ENCODE data around the gene TSPAN5. TPM values are rescaled to one million over a fixed set of nuclear protein-coding genes. Genes with fewer than 3 reads are reported as not detected.
A peak's percentile ranks its signal among the peaks of the same experiment; 100 is the strongest.

The TSPAN5 gene
- total and polyA plus RNA-seq, 4 donors, result 60.7 to 93.9 (median 76.3) TPM

DNA sequence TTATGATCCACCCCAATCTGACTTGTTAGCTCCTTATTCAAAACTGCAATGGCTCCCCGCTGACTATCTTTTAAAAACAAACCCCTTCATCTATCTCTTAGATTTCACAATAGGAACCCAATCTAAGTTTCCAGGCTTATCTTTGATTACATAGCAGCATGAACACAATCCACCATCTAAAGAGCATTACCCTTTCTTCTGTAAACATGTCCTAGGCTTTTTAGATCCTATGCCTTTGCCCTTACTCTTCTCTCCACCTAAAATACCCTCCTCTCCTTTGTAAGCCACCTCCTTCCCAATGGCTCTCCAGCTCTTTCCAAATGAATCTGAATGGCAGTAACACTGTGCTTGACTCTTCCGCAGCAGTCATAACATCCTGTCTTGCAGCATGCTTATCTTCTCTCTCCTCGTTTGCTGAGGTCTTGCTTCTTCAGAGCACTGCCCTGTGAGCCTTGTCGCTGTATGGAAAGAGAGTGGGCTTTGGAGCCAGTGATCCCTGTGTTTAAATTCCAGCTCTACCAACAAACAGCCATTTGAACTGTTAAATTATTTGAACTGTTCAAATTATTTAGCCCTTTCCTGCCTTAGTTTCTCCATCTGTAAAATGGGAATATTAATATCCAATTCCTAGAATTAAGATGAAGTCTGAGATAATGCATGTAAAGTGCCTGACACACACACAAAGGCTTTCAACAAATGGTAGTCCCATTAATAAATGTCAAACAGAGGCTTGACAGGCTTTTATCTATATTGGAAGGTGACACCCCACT is 16.2 kb upstream of the TSPAN5 start:
- DNase-seq (ENCODE audit: low read depth in 4 of 6, low spot score in 6 of 6), result no peak
- 97% methylated on average over 2 of the region's 4 CpGs for WGBS (ENCODE audit: insufficient coverage)
- H3K4me1 ChIP-seq (ENCODE audit: control insufficient read depth, insufficient read depth, low read length), result no peaks in the 10 kb centered on the region
- H3K36me3 ChIP-seq (ENCODE audit: control insufficient read depth, insufficient read depth, low read length), result no peaks in the 10 kb centered on the region
- no peak overlapping the region for H3K4me3 ChIP-seq (ENCODE audit: low read depth, low read length)
- H3K27me3 ChIP-seq (ENCODE audit: control insufficient read depth, insufficient read depth, low read length), result no peaks in the 10 kb centered on the region
- no peak overlapping the region for H3K27ac ChIP-seq (ENCODE audit: low read depth, low read length)
- H3K9me3 ChIP-seq (ENCODE audit: control insufficient read depth, insufficient read depth, low read length), result no peaks in the 10 kb centered on the region

DNA sequence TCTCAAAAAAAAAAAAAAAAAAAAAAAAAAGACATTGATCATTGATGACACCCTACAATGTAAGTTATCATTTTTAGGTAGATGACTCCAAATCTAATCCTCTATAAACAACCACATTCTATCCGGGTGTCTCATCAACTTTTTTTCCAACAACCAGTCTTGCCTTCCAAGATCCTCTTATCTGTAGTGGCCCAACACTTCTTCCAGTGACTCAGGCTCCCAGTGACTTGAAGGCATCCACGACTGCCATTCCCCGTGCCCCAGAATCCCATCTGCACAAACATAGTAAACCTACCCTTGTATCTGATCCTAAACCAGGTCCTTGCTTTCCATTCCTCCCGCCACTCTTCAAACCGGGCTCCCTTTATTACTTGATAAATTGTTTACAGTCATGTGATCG is 15.6 kb upstream of the TSPAN5 start:
- Histone ChIP-seq H3K27ac (ENCODE audit: low read depth, low read length) (no peak overlapping the region), H3K4me1 (ENCODE audit: control insufficient read depth, insufficient read depth, low read length) (no peaks in the 10 kb centered on the region), H3K9me3 (ENCODE audit: control insufficient read depth, insufficient read depth, low read length) (no peaks in the 10 kb centered on the region)

GRCh38 chr4:98673288-98673644 is 14.9 kb upstream of the TSPAN5 start:
- no peak overlapping the region for H3K4me3 ChIP-seq (ENCODE audit: low read depth, low read length)
- H3K4me1 ChIP-seq (ENCODE audit: control insufficient read depth, insufficient read depth, low read length), result no peaks in the 10 kb centered on the region
- H3K9me3 ChIP-seq (ENCODE audit: control insufficient read depth, insufficient read depth, low read length), result no peaks in the 10 kb centered on the region
- no peak overlapping the region for H3K27ac ChIP-seq (ENCODE audit: low read depth, low read length)
- no CpG with 5 or more reads among the region's 4 CpGs for WGBS (ENCODE audit: insufficient coverage)
- H3K36me3 ChIP-seq (ENCODE audit: control insufficient read depth, insufficient read depth, low read length), result no peaks in the 10 kb centered on the region
- H3K27me3 ChIP-seq (ENCODE audit: control insufficient read depth, insufficient read depth, low read length), result no peaks in the 10 kb centered on the region
- DNase-seq (ENCODE audit: low read depth in 4 of 6, low spot score in 6 of 6), result no peak

More for the DNA sequence above, 15.6 kb upstream of the TSPAN5 start:
- no peak for DNase-seq (ENCODE audit: low read depth in 4 of 6, low spot score in 6 of 6)
- Histone ChIP-seq H3K4me3 (ENCODE audit: low read depth, low read length) (no peak overlapping the region), H3K36me3 (ENCODE audit: control insufficient read depth, insufficient read depth, low read length) (no peaks in the 10 kb centered on the region), H3K27me3 (ENCODE audit: control insufficient read depth, insufficient read depth, low read length) (no peaks in the 10 kb centered on the region)
- WGBS (ENCODE audit: insufficient coverage), result 94% methylated on average over 4 of the region's 6 CpGs

- 10% methylated on average over 1 of the region's 5 CpGs for WGBS (ENCODE audit: insufficient coverage)
- peak in 1 of 6 donors; percentile 34 for DNase-seq (ENCODE audit: low read depth in 4 of 6, low spot score in 6 of 6)
- H3K4me3 ChIP-seq (ENCODE audit: low read depth, low read length), result no peak overlapping the region
- H3K27me3 ChIP-seq (ENCODE audit: control insufficient read depth, insufficient read depth, low read length), result no peaks in the 10 kb centered on the region
- H3K36me3 ChIP-seq (ENCODE audit: control insufficient read depth, insufficient read depth, low read length), result no peaks in the 10 kb centered on the region
- no peaks in the 10 kb centered on the region for H3K4me1 ChIP-seq (ENCODE audit: control insufficient read depth, insufficient read depth, low read length)
- H3K9me3 ChIP-seq (ENCODE audit: control insufficient read depth, insufficient read depth, low read length), result no peaks in the 10 kb centered on the region
- H3K27ac ChIP-seq (ENCODE audit: low read depth, low read length), result no peak overlapping the region
These were observed 14.3 kb upstream of the TSPAN5 start for GRCh38 chr4:98672583-98673287.

- no peak overlapping the region for H3K4me3 ChIP-seq (ENCODE audit: low read depth, low read length)
- no peak for DNase-seq (ENCODE audit: low read depth in 4 of 6, low spot score in 6 of 6)
- no peaks in the 10 kb centered on the region for H3K9me3 ChIP-seq (ENCODE audit: control insufficient read depth, insufficient read depth, low read length)
- no peaks in the 10 kb centered on the region for H3K4me1 ChIP-seq (ENCODE audit: control insufficient read depth, insufficient read depth, low read length)
- H3K27me3 ChIP-seq (ENCODE audit: control insufficient read depth, insufficient read depth, low read length), result no peaks in the 10 kb centered on the region
- no peaks in the 10 kb centered on the region for H3K36me3 ChIP-seq (ENCODE audit: control insufficient read depth, insufficient read depth, low read length)
- H3K27ac ChIP-seq (ENCODE audit: low read depth, low read length), result no peak overlapping the region
These were observed 12.7 kb upstream of the TSPAN5 start for GRCh38 chr4:98671131-98671530.

- Histone ChIP-seq H3K9me3 (ENCODE audit: control insufficient read depth, insufficient read depth, low read length) (no peaks in the 10 kb centered on the region), H3K36me3 (ENCODE audit: control insufficient read depth, insufficient read depth, low read length) (no peaks in the 10 kb centered on the region), H3K27me3 (ENCODE audit: control insufficient read depth, insufficient read depth, low read length) (no peaks in the 10 kb centered on the region), H3K4me1 (ENCODE audit: control insufficient read depth, insufficient read depth, low read length) (no peaks in the 10 kb centered on the region), H3K4me3 (ENCODE audit: low read depth, low read length) (no peak overlapping the region), H3K27ac (ENCODE audit: low read depth, low read length) (no peak overlapping the region)
- WGBS (ENCODE audit: insufficient coverage), result 88% methylated on average over 1 of the region's 5 CpGs
- DNase-seq (ENCODE audit: low read depth in 4 of 6, low spot score in 6 of 6), result no peak
These were observed 11.8 kb upstream of the TSPAN5 start for GRCh38 chr4:98670186-98670585.

DNA sequence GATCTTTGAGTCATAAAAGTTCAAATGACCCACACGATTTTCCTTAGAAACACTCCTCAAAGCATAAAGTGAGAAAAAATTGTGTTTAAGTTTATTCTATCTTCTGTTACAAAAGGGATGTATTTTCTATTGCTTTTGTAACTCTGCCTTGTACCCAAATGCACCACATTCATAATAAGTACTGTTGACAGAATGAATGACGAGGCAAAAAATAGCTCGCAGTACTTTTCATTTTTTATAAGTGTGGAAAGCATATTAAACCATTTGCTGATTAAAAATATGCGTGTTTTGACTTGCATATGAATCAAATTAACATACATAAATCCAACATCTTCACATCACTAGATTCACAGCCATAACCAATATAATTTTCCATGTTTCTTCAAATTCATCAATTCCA is 11.2 kb upstream of the TSPAN5 start:
- WGBS (ENCODE audit: insufficient coverage), result no CpG with 5 or more reads among the region's 4 CpGs
- no peaks in the 10 kb centered on the region for H3K4me1 ChIP-seq (ENCODE audit: control insufficient read depth, insufficient read depth, low read length)
- H3K36me3 ChIP-seq (ENCODE audit: control insufficient read depth, insufficient read depth, low read length), result no peaks in the 10 kb centered on the region
- H3K27me3 ChIP-seq (ENCODE audit: control insufficient read depth, insufficient read depth, low read length), result no peaks in the 10 kb centered on the region
- no peak overlapping the region for H3K4me3 ChIP-seq (ENCODE audit: low read depth, low read length)
- peaks cover 3% of the 10 kb centered on the region for H3K9me3 ChIP-seq (ENCODE audit: control insufficient read depth, insufficient read depth, low read length)
- no peak for DNase-seq (ENCODE audit: low read depth in 4 of 6, low spot score in 6 of 6)
- no peak overlapping the region for H3K27ac ChIP-seq (ENCODE audit: low read depth, low read length)

DNA sequence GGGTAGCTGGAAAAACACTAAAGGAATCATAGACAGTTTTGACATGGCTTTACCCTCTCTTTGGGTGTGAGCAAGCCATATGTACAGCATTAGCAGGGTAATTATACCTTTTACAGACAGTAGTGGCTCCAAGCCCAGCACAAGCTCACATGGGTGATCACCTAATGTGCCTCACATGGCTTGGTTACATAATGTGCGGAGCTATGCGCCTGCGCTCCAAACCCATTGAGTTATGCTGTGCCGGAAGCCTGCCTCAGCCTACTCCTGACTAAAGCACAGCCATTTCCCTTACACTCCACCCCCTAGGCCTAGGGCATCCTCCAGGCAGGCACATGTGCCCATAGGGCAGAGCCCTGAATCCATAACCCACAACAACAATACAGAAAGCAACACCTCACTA is 6.5 kb upstream of the TSPAN5 start:
- Histone ChIP-seq H3K36me3 (ENCODE audit: control insufficient read depth, insufficient read depth, low read length) (no peaks in the 10 kb centered on the region), H3K4me1 (ENCODE audit: control insufficient read depth, insufficient read depth, low read length) (no peaks in the 10 kb centered on the region), H3K9me3 (ENCODE audit: control insufficient read depth, insufficient read depth, low read length) (peaks cover 4% of the 10 kb centered on the region), H3K4me3 (ENCODE audit: low read depth, low read length) (no peak overlapping the region), H3K27me3 (ENCODE audit: control insufficient read depth, insufficient read depth, low read length) (no peaks in the 10 kb centered on the region), H3K27ac (ENCODE audit: low read depth, low read length) (no peak overlapping the region)
- DNase-seq (ENCODE audit: low read depth in 4 of 6, low spot score in 6 of 6), result no peak
- 96% methylated on average over 4 of the region's 4 CpGs for WGBS (ENCODE audit: insufficient coverage)

GRCh38 chr4:98663226-98664006 is 5.0 kb upstream of the TSPAN5 start:
- H3K27ac ChIP-seq (ENCODE audit: low read depth, low read length), result no peak overlapping the region
- WGBS (ENCODE audit: insufficient coverage), result 73% methylated on average over 8 of the region's 10 CpGs
- H3K9me3 ChIP-seq (ENCODE audit: control insufficient read depth, insufficient read depth, low read length), result peaks cover 4% of the 10 kb centered on the region
- no peak overlapping the region for H3K4me3 ChIP-seq (ENCODE audit: low read depth, low read length)
- no peaks in the 10 kb centered on the region for H3K4me1 ChIP-seq (ENCODE audit: control insufficient read depth, insufficient read depth, low read length)
- no peaks in the 10 kb centered on the region for H3K27me3 ChIP-seq (ENCODE audit: control insufficient read depth, insufficient read depth, low read length)
- DNase-seq (ENCODE audit: low read depth in 4 of 6, low spot score in 6 of 6), result no peak
- no peaks in the 10 kb centered on the region for H3K36me3 ChIP-seq (ENCODE audit: control insufficient read depth, insufficient read depth, low read length)

All from spinal cord (tissue), 10 donors.